HG02970 (cell line): ENCODE data around the gene GALNT18.

ENCODE experiments used
- ATAC-seq: cut with Tn5 transposase; IDR thresholded peaks from one replicate; pipeline ENCODE4 v1.9.1; 2021; ENCODE audit warnings: mild to moderate bottlenecking, moderate library complexity, moderate number of reproducible peaks; ENCODE audit not compliant: unreplicated experiment, low FRiP score

GALNT18 gene

DNA sequence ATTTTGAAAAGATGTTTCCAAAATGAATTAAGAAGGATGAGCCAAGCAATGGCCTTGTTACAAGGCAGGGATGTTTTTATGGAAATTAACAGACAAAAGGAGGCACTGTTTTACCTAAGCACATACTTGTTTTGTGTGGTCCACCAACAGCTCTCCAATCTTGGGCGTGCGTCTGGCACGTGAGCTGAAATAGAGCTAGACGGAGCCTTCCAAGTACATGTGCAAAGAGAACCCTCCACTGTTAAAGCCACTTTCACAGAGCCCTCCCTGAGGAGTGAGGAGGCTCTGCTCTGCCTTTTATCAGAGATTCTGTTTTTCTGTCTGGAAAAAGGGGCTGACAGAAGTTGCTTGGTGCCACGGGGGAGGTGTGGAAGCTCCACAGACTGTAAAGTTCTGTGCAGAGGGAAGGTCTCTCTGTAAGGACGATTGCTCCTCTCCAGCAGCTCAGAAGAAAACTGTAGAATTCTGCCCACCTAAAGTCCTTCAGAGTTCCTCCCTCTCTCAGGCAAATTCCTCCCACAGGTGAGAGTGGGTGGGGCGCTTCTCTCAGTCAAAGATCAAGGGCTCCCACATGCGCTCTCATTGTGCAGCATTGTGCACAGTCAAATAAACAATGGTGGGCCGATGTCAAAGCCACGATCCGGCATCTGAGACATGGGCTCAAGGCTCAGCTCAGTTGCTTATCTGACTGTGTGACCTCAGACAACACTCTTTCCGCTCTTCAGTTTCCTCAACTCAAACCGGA, 176.2 kb downstream of the GALNT18 start:
- no peak for ATAC-seq

DNA sequence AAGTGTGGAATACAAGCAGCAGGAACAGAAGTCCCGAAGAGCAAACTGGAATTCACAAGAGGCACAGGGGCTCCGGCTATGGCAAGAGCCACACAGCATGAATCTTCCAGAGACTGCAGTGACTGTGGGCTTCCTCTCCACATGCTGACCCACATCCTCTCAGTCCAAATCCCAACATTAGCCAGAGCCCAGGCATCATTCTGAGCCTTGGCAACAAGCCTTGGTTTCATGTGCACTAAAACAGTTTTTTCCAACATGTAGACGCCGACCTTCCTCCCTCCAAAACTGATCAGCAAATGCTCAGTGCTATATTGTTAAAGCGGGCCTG, 177.0 kb downstream of the GALNT18 start:
- ATAC-seq: no peak

DNA sequence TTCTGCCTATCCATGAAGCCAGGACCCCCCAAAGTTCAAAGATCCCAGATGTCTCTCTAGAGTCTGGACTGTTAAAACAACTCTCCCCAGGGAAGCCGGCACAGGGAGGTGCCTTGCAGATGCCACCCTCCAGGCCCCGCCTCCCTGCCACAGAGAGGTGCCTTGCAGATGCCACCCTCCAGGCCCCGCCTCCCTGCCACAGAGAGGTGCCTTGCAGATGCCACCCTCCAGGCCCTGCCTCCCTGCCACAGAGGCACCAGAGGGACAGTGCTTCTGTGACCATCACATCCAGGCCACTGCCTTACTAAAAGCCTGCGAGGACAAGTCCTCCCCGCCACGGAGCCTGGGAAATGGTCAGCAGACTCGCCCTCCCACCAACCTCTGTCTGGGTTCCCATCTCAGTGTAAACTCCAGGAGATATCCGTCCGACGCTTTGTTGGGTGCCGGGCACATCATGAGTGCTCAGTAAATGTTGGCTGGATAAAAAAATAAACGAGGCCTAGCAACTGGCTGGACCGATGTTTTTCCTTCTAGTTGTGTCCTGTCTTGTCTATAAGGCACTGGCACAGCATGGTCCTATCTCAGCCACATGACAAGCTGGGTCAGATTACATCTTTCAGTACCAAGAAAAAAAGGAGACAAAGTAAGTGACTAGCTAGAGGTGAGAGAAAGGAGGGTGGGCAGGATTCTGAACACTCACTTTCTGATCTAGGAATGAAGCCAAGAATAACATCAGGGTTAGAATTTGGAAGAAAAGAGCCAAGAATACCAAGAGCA, 177.6 kb downstream of the GALNT18 start:
- ATAC-seq: no peak

GRCh38 chr11:11442791-11443190, 179.0 kb downstream of the GALNT18 start:
- no peak for ATAC-seq

GRCh38 chr11:11441516-11441915, 180.3 kb downstream of the GALNT18 start:
- ATAC-seq: no peak

DNA sequence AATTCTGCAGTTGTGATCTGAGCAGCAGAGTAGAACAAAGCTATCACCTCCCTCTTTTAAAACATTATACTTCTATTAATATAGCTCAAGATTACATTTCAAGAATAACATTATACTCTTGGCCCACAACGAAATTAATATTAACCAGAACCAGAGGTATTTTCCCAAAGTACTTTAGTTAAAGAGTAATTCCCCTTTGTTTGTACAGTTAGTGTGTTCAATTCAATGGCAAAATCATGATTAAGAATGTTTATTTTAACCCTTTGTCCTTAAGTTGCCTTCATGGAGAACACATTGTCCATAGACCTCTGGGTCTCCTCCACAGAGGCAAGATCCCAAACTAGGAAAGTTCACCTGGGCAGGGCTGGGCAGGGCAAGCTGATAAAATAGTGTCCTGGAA, 180.7 kb downstream of the GALNT18 start:
- ATAC-seq: no peak

GRCh38 chr11:11440144-11440543, 181.7 kb downstream of the GALNT18 start:
- no peak for ATAC-seq

DNA sequence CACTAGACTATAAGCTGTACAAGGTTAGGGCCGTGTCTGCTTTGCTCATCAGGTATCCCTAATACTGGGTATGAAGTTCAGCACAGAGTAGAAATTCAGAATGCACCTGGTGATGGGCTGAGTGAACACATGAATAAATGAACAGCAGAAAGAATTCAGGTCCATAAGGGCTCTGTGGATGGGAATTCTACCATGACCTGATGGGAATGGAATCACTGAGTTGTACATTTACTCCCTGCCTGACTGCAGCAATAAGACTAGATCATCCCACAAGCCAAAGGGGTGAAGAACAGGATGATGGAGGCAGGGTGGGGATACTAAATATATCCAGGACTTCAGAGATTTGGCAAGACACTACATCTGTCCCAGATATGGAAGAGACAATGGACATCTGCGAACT, 182.2 kb downstream of the GALNT18 start:
- no peak for ATAC-seq

DNA sequence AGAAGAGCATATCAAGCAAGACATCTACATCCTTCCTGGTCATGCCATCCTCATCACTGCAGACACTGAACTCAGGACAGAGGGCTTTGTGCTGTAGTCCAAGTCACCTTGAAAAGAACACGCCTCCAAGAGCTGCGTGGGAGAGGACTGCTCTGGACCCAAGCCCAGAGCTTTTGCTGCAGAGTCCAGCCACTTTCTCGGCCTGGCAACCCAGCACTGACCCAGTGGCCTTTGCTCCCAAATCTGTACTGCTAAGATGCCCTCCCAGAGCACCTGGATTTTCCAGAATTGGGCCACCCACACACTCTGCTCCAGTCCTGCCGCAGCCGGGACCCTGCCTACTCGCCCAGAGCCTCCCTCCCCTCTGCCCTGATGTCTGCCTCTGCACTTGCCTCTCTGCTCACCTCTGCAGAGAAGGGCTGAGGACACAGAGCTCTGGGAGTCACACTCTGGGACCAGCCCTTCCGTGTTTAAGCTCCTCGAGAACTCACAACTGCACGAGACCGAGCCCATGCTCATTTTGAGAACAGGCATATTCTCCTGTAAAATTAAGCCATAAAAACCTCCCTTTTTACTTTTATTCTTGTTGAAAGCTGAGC, 185.0 kb downstream of the GALNT18 start:
- no peak for ATAC-seq

GRCh38 chr11:11435635-11436034, 186.2 kb downstream of the GALNT18 start:
- ATAC-seq: no peak

DNA sequence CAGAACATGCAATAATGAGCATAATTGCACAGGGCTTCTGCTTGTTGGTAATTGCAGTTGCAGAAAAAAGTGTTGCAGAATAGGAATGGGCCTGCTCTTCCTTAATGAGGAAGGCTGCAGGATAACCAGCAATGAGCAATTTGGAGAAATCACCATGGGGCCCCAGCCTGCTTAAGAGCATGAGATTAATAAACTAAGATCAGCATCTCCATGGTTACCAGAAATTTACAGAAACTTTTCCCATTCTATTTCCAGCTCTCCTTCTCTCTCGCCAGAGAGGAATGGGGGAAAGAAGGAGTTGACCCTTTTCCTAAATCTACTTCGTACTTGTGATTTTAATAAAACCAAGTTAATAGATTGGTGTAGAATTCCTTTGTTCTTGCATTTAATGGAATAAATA, 187.8 kb downstream of the GALNT18 start:
- ATAC-seq: no peak

- no peak for ATAC-seq
Observed at GRCh38 chr11:11432621-11433319, 189.0 kb downstream of the GALNT18 start.

- ATAC-seq: no peak
Observed at GRCh38 chr11:11430431-11430830, 191.4 kb downstream of the GALNT18 start.

DNA sequence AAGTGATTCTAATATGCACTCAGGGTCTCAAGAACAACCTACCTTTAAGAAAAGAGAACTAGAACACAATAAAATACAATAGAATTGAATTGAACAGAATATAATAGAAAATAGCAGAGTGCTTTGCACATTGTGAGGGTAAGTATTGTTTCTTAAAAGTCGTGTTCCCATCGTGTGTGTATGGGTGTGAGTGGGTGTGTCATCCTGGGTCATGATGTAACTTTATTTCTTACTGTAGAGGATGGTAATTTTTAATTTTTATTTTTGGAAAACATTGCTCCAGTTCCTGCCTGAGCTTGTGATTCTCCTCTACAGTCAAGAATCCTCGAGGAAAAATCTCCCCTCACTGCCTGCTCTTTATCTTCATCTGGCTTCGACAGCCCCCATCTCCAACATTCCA, 193.1 kb downstream of the GALNT18 start:
- no peak for ATAC-seq

GRCh38 chr11:11427542-11427941, 194.3 kb downstream of the GALNT18 start:
- no peak for ATAC-seq

DNA sequence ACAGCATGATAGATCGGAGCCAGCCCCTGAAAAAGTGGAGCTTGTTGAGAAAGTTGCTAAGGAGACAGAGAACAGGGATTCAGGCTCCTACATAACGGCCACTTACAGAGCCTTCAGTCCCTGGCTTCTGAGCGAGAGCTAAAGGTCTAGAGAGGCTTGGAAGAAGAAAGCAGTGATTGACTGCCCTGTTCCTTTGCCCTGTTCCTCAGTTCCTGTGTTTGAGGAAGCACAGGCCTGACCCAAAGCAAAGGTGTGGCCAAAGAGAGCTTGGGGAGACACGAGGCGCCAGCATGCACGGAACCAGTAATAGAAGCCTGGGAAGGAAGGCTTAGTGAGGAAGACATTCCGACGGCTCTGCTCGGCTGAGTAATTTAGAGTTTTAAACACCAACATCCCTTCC, 194.7 kb downstream of the GALNT18 start:
- ATAC-seq: no peak

GRCh38 chr11:11426226-11426952, 195.4 kb downstream of the GALNT18 start:
- no peak for ATAC-seq

DNA sequence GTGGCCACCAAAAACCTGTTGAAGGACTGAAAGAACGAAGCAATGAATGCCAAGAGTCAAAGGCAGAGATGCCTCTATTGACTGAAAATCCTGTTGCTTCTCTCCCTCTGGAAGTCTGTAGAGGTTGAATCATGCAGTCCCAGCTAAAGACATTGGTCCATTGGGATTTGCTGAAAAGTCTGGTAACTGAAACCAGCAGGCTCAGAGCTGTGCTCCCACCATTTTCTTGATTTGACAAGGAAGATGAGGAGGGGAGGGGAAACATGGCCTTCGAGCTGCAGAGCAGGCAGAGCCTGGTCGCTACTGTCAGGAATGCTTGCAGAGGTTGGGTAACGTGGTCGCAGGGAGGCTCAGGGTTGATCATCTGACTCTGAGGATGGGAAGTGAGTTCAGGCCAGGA, 196.0 kb downstream of the GALNT18 start:
- no peak for ATAC-seq

DNA sequence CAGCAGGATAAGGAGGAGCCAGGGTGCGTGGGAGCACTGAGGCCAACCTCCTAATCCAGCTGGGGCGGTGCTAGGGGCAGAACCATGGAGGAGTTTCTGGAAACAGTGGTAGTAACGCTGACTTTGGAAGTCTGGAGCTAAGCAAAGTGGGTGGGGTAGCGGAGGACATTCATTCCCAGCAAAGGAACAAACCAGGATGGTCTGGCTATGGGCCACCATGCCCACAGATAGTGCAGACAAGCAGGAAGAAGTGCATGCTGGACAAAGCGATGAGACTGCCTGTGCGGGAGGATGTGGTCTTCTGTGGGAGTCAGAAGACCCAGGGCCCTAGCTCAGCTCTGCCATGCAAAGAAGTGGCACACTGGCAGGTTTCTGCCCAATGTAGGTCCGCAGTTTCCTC, 197.1 kb downstream of the GALNT18 start:
- ATAC-seq: no peak

- ATAC-seq: no peak
Observed at GRCh38 chr11:11422411-11423128, 199.2 kb downstream of the GALNT18 start.
